ENCODE results near the gene MCF2L2.
"Not testable (repeated sequence)": the region's sequence is repeated elsewhere in the genome, so short reads cannot be mapped to it uniquely, and the experiment has no call there.

The MCF2L2 gene, protein sequence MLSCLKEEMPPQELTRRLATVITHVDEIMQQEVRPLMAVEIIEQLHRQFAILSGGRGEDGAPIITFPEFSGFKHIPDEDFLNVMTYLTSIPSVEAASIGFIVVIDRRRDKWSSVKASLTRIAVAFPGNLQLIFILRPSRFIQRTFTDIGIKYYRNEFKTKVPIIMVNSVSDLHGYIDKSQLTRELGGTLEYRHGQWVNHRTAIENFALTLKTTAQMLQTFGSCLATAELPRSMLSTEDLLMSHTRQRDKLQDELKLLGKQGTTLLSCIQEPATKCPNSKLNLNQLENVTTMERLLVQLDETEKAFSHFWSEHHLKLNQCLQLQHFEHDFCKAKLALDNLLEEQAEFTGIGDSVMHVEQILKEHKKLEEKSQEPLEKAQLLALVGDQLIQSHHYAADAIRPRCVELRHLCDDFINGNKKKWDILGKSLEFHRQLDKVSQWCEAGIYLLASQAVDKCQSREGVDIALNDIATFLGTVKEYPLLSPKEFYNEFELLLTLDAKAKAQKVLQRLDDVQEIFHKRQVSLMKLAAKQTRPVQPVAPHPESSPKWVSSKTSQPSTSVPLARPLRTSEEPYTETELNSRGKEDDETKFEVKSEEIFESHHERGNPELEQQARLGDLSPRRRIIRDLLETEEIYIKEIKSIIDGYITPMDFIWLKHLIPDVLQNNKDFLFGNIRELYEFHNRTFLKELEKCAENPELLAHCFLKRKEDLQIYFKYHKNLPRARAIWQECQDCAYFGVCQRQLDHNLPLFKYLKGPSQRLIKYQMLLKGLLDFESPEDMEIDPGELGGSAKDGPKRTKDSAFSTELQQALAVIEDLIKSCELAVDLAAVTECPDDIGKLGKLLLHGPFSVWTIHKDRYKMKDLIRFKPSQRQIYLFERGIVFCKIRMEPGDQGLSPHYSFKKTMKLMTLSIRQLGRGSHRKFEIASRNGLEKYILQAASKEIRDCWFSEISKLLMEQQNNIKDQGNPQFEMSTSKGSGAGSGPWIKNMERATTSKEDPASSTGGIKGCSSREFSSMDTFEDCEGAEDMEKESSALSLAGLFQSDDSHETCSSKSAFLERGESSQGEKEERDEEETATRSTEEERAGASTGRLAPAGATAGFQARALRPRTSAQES

DNA sequence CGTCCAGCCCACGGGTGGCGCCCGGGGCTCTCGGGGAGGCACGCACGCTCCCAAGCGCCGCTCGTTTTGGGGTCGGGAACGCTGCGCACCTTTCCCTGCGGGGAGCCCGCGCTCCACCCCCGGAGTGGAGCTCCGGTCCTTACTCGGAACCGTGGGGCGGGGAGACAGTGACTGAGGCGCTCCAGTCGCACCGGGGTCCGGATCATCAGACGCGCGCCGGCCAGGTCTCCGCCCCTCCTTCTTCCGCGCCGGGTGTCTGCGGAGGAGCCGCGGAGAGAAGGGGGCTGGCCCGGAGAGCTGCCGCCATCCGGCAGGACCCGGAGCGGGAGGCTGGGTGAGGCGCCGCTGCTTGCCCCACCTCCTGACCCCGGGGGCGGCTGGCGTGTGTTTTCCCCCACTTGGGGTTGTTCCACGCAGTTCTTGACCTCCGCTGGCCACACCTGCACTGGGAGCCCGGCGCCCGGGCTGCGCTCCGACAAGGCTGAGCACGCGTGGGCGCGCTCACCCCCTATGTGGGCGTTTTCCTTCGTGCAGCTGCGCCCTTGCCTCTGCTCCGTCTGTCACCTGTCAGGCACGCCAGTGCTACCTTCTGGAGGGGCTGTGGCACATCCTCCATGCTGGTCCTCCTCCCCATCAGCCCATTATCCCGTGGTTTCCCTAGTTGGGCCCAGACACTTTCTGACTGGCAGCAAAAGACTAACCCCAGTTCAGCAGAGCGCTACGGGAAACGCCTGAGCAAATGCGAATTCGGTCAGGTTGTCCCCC lies at the start of gene MCF2L2:
Gene MCF2L2, minus strand, starts transcription at position 173 of the 765 bp plus-strand sequence. CDS start 642 bp downstream, outside the sequence.
- in situ Hi-C loops (cut with MboI; ENCODE audit: low sequenced_read_pairs), result no loop called here

- in situ Hi-C loops (cut with MboI; ENCODE audit: low sequenced_read_pairs), result no loop called here
Observed at GRCh38 chr3:183477801-183478456, 49.5 kb upstream of the MCF2L2 start.

DNA sequence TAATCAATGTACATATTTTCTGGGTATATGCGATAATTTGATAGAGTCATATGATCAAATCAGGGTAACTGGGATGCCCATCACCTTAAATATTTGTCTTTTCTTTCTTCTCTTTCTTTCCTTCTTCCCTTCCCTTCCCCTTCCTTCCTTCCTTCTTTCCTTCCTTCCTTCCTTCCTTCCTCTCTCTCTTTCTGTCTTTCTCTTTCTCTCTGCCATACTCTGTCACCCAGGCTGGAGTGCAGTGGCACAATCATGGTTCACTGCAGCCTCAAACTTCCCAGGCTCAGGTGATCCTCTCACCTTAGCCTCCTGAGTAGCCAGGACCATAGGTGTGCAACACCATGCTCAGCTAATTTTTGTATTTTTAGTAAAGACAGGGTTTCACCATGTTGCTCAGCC lies 47.3 kb upstream of the MCF2L2 start:
- in situ Hi-C loops (cut with MboI; ENCODE audit: low sequenced_read_pairs), result not testable (repeated sequence)

- in situ Hi-C loops (cut with MboI; ENCODE audit: low sequenced_read_pairs), result no loop called here
Observed at GRCh38 chr3:183475016-183475763, 46.8 kb upstream of the MCF2L2 start.

GRCh38 chr3:183473969-183474368 lies 45.5 kb upstream of the MCF2L2 start:
- in situ Hi-C loops (cut with MboI; ENCODE audit: low sequenced_read_pairs), result loop anchor here (25.0 kb wide), 1 partner anchor 288 kb away; no protein-coding TSS in a partner anchor

DNA sequence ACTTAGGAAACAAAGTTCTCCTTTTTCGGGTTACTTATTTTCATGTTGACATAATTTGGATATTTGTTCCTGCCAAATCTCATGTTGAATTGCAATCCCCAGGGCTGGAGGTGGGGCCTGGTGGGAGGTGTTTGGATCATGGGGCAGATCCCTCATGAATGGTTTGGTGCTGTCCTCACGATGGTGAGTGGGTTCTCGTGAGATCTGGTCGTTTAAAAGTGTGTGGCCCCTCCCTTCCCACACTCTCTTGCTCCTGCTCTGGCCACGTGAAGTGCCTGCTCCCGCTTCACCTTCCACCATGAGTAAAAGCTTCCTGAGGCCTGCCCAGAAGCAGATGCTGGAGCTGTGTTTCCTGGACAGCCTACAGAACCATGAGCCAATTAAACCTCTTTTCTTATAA lies 43.7 kb upstream of the MCF2L2 start:
- in situ Hi-C loops (cut with MboI; ENCODE audit: low sequenced_read_pairs), result loop anchor here (25.0 kb wide), 1 partner anchor 290 kb away; no protein-coding TSS in a partner anchor

DNA sequence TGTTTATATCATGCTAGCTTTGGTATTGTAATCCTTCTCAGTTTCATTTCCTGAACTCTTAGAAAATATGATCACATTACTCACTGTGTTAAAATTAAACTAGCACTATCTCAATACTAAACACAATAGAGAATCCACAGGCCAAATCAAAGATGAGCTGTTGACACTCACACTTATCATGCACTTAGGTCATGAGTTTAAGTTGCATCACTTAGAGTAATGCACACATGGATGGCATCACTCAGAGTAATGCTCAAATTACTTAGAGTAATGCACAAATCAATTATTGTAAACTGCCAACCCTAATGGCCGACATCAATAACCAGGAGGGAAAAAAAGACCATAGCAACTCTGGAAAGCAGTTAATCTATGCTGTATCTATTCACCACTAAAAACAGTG lies 40.0 kb upstream of the MCF2L2 start:
- in situ Hi-C loops (cut with MboI; ENCODE audit: low sequenced_read_pairs), result loop anchor here (25.0 kb wide), 1 partner anchor 294 kb away; no protein-coding TSS in a partner anchor

DNA sequence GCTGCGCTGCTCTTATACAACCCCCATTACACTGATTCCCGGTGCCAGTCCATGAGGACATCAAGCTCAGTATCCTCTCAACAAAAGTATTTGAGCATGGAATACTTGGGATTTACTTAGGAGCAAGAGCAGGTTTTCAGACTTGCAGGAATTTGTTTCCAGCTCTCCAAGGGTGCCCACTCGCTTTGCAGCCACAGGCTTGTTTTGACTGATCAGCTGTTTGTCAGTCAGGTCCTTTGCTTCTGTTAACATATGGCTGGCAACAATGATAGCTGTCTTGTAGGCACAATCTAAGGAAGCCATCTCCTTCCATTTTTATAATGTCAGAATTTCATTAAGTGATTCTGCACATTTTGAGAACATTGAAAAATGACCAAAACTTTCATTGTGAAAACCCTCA lies 38.2 kb upstream of the MCF2L2 start:
- in situ Hi-C loops (cut with MboI; ENCODE audit: low sequenced_read_pairs), result loop anchor here (25.0 kb wide), 1 partner anchor 296 kb away; no protein-coding TSS in a partner anchor

DNA sequence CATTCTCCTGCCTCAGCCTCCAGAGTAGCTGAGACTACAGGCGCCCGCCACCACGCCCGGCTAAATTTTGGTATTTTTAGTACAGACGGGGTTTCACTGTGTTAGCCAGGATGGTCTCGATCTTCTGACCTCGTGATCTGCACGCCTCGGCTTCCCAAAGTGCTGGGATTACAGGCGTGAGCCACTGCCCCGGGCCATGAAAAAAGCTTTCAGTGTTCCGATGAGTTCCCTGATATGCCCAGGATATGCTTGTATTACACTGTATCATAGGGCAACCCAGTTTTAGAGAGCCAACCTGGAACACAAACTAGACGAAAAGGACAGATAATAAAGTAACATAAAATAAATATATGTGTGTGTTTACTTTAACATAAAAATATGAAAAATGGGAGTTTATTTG lies 37.3 kb upstream of the MCF2L2 start:
- in situ Hi-C loops (cut with MboI; ENCODE audit: low sequenced_read_pairs), result loop anchor here (25.0 kb wide), 1 partner anchor 297 kb away; no protein-coding TSS in a partner anchor

DNA sequence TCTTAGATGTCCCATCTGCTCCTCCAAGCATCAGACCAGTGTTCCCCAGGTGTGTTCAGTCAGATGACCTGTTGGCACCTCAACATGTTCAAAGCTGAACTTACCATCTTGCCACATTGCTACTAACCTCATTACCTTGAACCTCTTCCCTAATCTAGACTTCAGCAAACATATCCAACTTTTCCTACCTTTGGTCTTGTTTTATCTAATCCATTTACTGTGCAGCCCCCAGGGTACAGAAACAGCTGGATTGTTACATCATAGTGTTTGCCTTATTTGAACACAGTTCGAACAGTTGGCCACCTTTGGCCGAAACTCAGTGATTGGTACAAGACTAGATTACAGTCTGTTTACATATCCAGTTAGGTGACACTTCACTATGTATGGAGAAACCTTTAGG lies 36.1 kb upstream of the MCF2L2 start:
- in situ Hi-C loops (cut with MboI; ENCODE audit: low sequenced_read_pairs), result loop anchor here (25.0 kb wide), 1 partner anchor 298 kb away; no protein-coding TSS in a partner anchor

DNA sequence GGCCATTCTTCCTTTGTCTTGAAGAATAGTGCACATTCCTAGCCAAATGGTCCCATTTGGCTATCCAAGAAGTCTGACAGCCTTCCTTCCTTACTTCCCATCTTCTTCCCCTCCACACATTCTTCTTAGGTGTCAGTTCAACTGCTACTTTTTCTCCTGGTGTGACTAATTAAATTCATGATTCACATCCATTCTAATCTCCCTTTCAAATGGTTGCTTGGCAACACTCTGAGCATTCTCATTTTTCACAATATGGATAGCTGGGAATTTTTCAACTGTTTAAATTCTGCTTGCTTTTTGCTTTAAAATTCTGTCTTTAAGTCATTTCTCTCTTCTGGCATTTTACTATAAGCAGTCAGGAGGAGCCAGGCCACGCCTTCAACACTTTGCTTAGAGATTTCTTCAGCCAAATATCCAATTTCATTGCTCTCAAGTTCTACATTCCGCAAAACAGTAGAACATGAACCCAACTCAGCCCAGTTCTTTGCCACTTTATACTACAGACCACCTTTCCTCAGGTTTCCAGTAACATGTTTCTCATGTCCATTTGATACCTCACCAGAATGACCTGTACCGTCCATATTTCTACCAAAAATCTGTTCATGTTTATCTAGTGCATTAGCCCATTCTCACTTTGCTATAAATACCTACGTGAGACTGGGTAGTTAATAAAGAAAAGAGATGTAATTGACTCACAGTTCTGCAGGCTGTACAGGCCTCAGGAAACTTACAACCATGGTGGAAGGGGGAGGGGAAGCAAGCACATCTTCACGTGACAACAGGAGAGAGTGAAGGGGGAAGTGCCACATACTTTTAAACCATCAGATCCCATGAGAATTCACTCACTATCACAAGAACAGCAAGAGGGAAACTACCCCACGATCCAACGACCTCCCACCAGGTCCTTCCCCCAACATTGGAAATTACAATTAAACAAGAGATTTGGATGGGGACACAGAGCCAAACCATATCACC lies 31.9 kb upstream of the MCF2L2 start:
- in situ Hi-C loops (cut with MboI; ENCODE audit: low sequenced_read_pairs), result loop anchor here (25.0 kb wide), 1 partner anchor 302 kb away; no protein-coding TSS in a partner anchor

DNA sequence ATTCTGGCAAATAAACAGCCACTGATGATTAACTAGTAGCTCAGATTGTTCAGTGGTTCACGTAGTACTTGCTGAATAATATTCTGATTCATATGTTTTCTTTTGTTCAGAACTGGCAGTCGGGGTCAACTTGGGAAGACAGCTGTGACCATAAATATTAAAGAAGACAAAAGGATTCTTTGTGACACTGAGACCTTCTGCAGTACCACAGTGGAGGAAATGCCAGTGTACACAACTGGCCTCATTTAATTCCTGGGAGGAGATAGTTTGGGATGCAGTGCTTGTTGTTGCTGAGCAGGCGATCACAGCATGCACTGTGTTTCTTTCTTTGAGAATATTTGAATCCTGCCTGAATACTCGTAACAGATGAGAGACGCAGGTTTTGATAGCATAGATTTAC lies 26.7 kb upstream of the MCF2L2 start:
- in situ Hi-C loops (cut with MboI; ENCODE audit: low sequenced_read_pairs), result loop anchor here (25.0 kb wide), 1 partner anchor 307 kb away; no protein-coding TSS in a partner anchor

- in situ Hi-C loops (cut with MboI; ENCODE audit: low sequenced_read_pairs), result loop anchor here (25.0 kb wide), 1 partner anchor 308 kb away; no protein-coding TSS in a partner anchor
Observed at GRCh38 chr3:183454064-183454463, 25.6 kb upstream of the MCF2L2 start.

GRCh38 chr3:183449791-183450190 lies 21.4 kb upstream of the MCF2L2 start:
- in situ Hi-C loops (cut with MboI; ENCODE audit: low sequenced_read_pairs), result loop anchor here (25.0 kb wide), 1 partner anchor 313 kb away; no protein-coding TSS in a partner anchor

GRCh38 chr3:183449391-183449790 lies 21.0 kb upstream of the MCF2L2 start:
- in situ Hi-C loops (cut with MboI; ENCODE audit: low sequenced_read_pairs), result no loop called here

DNA sequence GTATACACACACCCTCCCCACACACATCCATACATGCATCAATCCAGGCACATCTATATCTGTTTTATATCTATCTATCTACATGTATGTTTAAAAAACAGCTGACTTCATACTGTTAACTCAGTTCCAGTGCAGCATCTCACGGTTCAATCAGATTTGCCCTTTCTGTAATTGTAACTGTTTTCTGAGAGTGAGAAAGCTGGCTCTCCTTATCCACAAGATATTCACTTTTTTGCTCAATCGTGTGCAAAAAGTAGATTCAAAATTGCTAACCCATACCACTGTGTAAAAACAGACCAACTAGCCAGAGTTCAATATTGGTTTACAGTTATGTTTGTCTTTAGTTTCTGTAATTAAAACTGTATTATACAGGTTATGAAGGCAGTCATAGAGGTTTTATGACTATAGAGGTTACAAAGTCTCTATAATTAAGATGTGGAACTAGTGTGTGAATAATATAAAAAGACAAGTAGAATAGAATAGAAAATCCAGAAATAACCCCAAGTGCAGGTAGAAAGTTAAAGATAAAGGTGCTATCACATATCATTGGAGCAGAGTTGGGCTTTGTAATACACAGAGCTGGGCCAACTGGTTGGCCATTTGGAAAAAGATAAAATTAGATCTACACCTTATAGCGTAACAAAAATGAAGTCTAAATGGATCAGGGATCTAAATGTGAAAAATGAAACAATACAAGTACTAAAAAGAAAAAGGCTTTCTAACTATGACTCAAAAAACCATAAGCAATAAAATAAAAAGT lies 20.1 kb upstream of the MCF2L2 start:
- in situ Hi-C loops (cut with MboI; ENCODE audit: low sequenced_read_pairs), result no loop called here

Data from HL-60/S4 treated with phorbol 12-myristate 13-acetate at 8.2 ng/mL for 4 days and 3 days (cell line).